Mesodermal cell (in vitro differentiated cells): ENCODE data around the gene KRTAP5-10.
A peak's percentile ranks its signal among the peaks of the same experiment; 100 is the strongest.
"Not testable (repeated sequence)": the region's sequence is repeated elsewhere in the genome, so short reads cannot be mapped to it uniquely, and the experiment has no call there.

Experiments used
- H3K27ac ChIP-seq: 2 replicates; pipeline ENCODE4 v1.7.0; 2013; ENCODE audit warnings: mild to moderate bottlenecking, low read depth, low read length, moderate library complexity; ENCODE audit not compliant: severe bottlenecking
- H3K36me3 ChIP-seq: 2 replicates; pipeline ENCODE4 v1.7.1; 2013; ENCODE audit warnings: mild to moderate bottlenecking, low read length, moderate library complexity; ENCODE audit not compliant: control insufficient read depth, insufficient read depth
- H3K4me1 ChIP-seq: one replicate; pipeline ENCODE4 v1.7.1; 2013; ENCODE audit warnings: mild to moderate bottlenecking, low read length; ENCODE audit not compliant: insufficient read depth, control insufficient read depth, poor library complexity, severe bottlenecking
- H3K4me3 ChIP-seq: 2 replicates; pipeline ENCODE4 v1.7.0; 2013; ENCODE audit warnings: low read length, control low read depth, mild to moderate bottlenecking; ENCODE audit not compliant: insufficient read depth, poor library complexity, severe bottlenecking; ENCODE audit errors: extremely low read depth
- H3K9me3 ChIP-seq: 2 replicates; pipeline ENCODE4 v1.7.1; 2013; ENCODE audit warnings: mild to moderate bottlenecking, low read length, moderate library complexity; ENCODE audit not compliant: control insufficient read depth
- WGBS, 2 experiments: methylation state at CpG; one replicate each; pipeline ENCODE4 v1.1.5; 2013; ENCODE audit warnings: missing lambda C conversion rate in 2 of 2; ENCODE audit not compliant: insufficient coverage in 2 of 2; 5-methylcytosine and 5-hydroxymethylcytosine counted together

KRTAP5-10 gene

DNA sequence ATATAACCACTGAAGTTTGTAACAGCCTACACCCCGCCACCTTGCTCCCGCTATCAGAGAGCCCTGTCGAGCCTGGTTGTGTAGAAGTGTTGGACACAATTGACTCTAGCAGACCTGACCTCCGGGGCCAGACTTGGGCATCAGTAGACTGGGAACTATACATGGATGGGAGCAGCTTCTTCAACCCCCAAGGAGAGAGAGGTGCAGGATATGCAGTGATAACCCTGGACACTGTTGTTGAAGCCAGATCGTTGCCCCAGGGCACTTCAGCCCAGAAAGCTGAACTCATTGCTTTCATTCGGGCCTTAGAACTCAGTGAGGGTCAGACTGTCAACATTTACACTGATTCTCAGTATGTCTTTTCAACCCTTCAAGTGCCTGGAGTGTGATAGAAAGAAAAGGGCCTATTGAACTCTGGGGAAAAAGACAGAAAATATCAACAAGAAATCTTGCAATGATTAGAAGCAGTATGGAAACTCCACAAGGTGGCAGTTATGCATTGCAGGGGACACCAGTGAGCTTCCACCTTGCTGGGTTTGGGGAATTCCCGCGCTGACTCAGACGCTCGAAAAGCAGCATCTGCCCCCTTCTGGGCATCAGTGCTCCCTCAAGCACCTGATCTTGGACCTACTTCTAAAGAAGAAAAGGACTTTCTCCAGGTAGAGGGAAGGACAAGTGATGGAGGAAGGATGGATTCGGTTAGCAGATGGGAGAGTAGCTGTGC, 23.6 kb downstream of the KRTAP5-10 start:
- not testable (repeated sequence) for H3K36me3 ChIP-seq, H3K4me1 ChIP-seq, H3K9me3 ChIP-seq, H3K4me3 ChIP-seq
- H3K27ac ChIP-seq, result peak overlapping the region; percentile 16
- WGBS, 2 experiments, result 69 to 95% methylated on average over 4 to 6 of the region's 11 CpGs

DNA sequence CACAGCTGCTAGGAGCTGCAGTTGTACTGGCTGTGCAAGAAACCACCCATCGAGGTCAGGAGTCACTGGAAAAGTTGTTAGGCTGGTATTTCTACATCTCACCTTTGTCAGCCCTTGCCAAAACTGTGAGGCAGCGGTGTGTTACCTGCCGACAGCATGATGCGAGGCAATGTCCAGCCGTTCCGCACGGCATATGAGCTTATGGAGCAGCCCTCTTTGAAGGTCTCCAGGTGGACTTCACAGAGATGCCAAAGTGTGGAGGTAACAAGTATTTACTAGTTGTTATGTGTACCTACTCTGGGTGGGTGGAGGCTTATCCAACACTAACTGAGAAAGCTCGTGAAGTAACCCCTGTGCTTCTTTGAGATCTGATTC, 24.2 kb downstream of the KRTAP5-10 start:
- WGBS, 2 experiments, result 79% methylated on average over 7 of the region's 8 CpGs
- not testable (repeated sequence) for H3K4me1 ChIP-seq, H3K36me3 ChIP-seq, H3K9me3 ChIP-seq, H3K4me3 ChIP-seq, H3K27ac ChIP-seq

DNA sequence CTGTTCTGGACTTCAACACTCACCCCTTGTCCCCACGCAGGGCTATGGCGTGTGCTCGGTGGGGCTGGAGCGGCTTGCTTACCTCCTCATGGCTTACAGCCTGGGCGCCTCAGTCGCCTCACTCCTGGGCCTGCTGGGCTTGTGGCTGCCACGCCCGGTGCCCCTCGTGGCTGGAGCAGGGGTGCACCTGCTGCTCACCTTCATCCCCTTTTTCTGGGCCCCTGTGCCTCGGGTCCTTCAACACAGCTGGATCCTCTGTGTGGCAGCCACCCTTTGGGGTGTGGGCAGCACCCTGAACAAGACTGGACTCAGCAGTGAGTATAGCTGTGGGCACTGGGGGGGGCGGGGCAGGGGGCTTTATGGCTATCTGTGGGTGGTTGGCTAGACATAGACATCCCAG, 37.9 kb downstream of the KRTAP5-10 start:
- H3K27ac ChIP-seq, H3K36me3 ChIP-seq, H3K4me3 ChIP-seq, H3K9me3 ChIP-seq, H3K4me1 ChIP-seq: not testable (repeated sequence)
- WGBS, 2 experiments, result 75 to 91% methylated on average over 8 to 9 of the region's 11 CpGs

DNA sequence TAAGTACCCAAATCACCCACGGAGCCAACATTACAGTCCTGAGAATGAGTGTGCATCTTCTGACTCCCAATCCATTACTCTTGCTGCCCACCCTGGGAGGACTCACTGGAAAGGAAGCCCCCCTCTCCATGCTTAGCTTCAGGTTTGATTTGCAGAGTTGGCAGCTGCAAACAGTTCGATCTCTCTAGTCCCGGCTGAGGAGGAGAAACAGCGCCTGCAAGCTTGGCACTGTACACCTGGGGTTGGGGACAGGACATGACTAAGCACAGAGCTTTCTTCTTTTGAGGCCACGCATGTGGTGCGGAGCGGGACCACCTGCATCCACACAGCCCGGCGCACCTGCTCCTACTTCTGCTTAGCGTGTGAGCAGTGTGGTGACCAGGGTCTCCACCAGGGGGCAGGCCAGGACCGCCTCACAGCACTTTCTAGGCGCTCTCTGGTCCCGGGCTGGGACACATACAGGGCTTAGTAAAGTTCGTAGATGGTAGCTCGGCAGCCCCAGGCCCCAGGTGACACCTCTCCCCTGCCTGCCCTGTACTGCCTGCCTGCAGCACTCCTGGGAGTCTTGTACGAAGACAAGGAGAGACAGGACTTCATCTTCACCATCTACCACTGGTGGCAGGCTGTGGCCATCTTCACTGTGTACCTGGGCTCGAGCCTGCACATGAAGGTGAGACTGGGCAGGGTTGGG, 39.6 kb downstream of the KRTAP5-10 start:
- H3K36me3 ChIP-seq, H3K4me3 ChIP-seq, H3K9me3 ChIP-seq, H3K4me1 ChIP-seq, H3K27ac ChIP-seq: not testable (repeated sequence)
- WGBS, 2 experiments, result 50 to 60% methylated on average over 1 to 2 of the region's 17 CpGs

DNA sequence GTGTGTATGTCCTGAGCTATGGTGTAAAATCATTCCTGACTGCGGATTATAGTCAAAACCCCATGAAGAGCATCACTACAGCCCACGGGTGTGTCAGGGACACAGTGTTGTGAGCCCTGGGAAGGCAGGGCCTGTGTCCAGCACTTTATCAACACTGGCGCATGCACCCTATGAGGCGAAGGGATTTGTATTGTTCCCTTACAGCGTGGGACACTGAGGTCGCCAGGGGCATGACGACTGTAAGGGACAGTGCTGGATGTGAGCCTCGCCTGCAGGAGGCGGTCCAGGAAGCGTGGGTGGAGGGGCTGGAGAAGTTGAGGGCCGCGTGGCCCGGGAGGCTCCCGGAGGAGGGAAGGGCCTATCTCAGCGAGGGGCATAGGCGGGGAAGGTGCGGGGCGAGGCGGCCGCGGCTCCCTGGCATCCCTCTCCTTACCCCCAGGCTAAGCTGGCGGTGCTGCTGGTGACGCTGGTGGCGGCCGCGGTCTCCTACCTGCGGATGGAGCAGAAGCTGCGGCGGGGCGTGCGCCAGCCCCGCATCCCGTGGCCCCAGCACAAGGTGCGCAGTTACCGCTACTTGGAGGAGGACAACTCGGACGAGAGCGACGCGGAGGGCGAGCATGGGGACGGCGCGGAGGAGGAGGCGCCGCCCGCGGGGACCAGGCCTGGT, 41.6 kb downstream of the KRTAP5-10 start:
- WGBS, 2 experiments, result 18% methylated on average over 26 to 30 of the region's 48 CpGs
- not testable (repeated sequence) for H3K36me3 ChIP-seq, H3K4me1 ChIP-seq, H3K9me3 ChIP-seq, H3K27ac ChIP-seq
- H3K4me3 ChIP-seq, result peak overlapping the region; percentile 28

DNA sequence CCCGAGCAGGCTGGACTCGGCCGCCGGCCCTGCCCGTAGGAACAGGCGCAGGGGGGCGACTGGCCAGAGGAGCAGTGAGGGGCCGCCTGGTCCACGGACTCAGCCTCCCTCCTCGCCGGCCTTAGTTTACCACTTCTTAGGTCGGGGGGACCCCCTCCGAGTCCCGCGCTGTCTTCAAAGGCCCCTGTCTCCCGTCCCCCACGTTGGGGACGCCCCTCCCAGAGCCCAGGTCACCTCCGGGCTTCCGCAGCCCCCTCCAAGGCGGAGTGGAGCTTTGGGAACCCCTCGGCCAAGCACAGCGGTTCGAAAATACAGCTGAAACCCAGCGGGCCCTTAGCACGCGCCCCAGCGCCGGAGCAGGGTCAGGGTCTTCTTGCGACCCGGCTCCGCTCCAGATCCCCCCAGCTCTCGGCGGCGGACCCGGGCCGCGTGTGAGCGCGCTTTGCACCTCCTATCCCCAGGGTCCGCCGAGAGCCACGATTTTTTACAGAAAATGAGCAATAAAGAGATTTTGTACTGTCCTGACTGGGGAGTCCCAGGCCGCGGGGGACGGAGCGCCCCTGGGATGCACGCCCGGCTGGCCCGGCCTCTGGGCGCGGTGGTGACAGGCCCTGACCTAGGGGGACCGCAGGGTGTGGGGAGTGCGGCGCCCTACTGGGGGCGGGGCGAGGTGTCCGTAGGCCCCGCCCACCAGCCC, 42.3 kb downstream of the KRTAP5-10 start:
- peak overlapping the region; percentile 28 for H3K4me3 ChIP-seq
- H3K9me3 ChIP-seq, H3K4me1 ChIP-seq, H3K27ac ChIP-seq, H3K36me3 ChIP-seq: not testable (repeated sequence)
- 3 to 6% methylated on average over 26 to 32 of the region's 59 CpGs for WGBS, 2 experiments

DNA sequence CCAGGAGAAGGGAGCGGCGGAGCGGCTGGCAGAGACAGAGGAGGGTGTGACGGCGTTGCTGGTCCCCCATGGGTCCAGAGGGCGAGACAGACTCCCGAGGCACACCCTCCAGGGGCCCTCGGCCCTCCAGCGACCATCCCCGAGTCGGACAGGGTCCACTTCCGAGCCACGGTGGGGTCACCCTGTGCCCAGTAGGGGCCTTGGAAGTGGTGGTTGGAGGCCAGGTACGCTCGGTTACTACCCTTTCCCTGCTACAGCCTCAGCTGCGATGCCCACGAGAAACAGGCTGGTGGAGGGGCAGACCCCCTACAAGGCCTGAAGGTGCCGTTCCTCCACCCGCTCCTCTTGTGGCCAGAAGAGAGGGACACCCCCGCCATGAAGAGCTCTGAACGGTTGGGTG, 42.9 kb downstream of the KRTAP5-10 start:
- H3K27ac ChIP-seq, H3K9me3 ChIP-seq, H3K4me3 ChIP-seq, H3K36me3 ChIP-seq, H3K4me1 ChIP-seq: not testable (repeated sequence)
- WGBS, 2 experiments, result 20% methylated on average over 1 of the region's 21 CpGs; no CpG with 5 or more reads in 1 of the 2 experiments

DNA sequence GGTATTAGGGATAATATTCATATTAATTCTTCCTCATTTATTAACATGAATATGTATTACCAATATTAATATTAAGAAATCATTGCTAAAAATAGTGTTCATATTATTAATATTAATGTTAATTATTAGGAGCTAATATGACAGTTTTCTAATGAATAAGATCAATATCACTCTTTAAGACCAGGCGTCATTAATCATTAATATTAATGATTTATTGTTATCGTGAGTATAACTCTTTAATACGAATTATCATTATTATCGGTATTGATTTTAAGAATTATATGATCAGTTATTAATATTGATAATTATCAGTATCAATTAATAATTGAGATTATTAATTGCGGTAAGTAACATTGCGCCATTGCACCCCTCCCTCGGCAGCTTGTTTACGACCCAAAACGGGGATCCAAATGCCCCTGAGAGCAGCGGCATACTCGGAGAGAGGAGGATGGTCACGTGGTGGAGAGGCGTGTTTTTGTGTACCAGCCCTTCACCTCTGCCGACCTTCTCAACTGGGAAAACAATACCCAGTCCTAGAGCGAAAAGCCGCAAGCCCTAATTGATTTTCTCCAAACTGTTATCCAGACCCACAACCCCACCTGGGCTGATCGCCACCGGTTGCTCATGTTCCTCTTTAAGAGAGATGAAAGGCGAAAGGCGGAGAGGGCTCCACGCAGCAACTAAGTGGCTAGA, 46.0 kb downstream of the KRTAP5-10 start:
- not testable (repeated sequence) for H3K36me3 ChIP-seq, H3K4me1 ChIP-seq, H3K27ac ChIP-seq, H3K9me3 ChIP-seq, H3K4me3 ChIP-seq
- WGBS, 2 experiments, result 77 to 90% methylated on average over 4 to 12 of the region's 21 CpGs

DNA sequence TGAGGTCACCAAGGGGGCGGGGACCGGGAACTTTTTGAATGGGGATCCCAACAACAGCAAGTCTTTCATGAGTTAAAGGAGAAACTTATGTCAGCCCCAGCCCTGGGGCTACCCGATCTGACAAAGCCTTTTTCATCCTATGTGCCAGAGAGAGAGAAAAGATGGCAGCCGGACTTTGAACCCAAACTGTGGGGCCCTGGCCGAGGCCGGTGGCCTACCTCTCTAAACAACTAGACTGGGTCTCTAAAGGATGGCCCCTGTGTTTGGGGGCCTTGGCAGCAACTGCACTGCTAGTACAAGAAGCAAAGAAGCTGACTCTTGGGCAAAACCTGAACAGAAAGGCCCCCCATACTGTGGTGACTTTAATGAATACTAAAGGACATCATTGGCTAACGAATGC, 48.6 kb downstream of the KRTAP5-10 start:
- not testable (repeated sequence) for H3K36me3 ChIP-seq, H3K4me3 ChIP-seq, H3K9me3 ChIP-seq, H3K27ac ChIP-seq, H3K4me1 ChIP-seq
- 100% methylated on average over 2 of the region's 7 CpGs; no CpG with 5 or more reads in 1 of the 2 experiments for WGBS, 2 experiments

DNA sequence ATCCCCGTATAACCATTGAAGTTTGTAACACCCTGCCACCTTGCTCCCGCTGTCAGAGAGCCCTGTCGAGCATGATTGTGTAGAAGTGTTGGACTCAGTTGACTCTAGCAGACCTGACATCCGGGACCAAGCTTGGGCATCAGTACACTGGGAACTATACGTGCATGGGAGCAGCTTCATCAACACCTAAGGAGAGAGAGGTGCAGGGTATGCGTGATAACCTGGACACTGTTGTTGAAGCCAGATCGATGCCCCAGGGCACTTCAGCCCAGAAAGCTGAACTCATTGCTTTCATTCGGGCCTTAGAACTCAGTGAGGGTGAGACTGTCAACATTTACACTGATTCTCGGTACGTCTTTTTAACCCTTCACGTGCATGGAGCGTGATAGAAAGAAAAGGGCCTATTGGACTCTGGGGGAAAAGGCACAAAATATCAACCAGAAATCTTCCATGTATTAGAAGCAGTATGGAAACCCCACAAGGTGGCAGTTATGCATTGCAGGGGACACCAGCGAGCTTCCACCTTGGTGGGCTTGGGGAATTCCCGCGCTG, 49.1 kb downstream of the KRTAP5-10 start:
- not testable (repeated sequence) for H3K4me3 ChIP-seq, H3K4me1 ChIP-seq, H3K27ac ChIP-seq, H3K36me3 ChIP-seq, H3K9me3 ChIP-seq
- WGBS, 2 experiments, result 86 to 88% methylated on average over 6 to 10 of the region's 15 CpGs
